ENCODE data around the gene MED25. TPM values are rescaled to one million over a fixed set of nuclear protein-coding genes. Genes with fewer than 3 reads are reported as not detected.

Gene MED25
- total RNA-seq, 1 donor from 2014 or later, result 25.0 TPM

- Histone ChIP-seq H3K27me3 (no peaks in the 10 kb centered on the region), H3K4me1 (peaks cover 23% of the 10 kb centered on the region), H3K27ac (no peak overlapping the region), H3K4me3 (no peak overlapping the region), H3K36me3 (peaks cover 0 to 62% of the 10 kb centered on the region in 2 donors), H3K9me3 (no peaks in the 10 kb centered on the region)
- intact Hi-C loops (cut with DNase I), result loop anchor here (10.0 kb wide), 1 partner anchor 104 kb away; no protein-coding TSS in a partner anchor
- no peak for TF ChIP-seq POLR2AphosphoS5 (IDR thresholded peaks at IDR 0.05; ENCODE audit: insufficient read depth in 1 of 2, low read depth in 1 of 2)
- no peak for TF ChIP-seq CTCF (IDR thresholded peaks at IDR 0.05)
- no peak for TF ChIP-seq POLR2A (IDR thresholded peaks at IDR 0.05)
- DNase-seq (ENCODE audit: extremely low spot score in 2 of 2), result no peak
Observed at GRCh38 chr19:49858088-49858985, 40.2 kb downstream of the MED25 start.

DNA sequence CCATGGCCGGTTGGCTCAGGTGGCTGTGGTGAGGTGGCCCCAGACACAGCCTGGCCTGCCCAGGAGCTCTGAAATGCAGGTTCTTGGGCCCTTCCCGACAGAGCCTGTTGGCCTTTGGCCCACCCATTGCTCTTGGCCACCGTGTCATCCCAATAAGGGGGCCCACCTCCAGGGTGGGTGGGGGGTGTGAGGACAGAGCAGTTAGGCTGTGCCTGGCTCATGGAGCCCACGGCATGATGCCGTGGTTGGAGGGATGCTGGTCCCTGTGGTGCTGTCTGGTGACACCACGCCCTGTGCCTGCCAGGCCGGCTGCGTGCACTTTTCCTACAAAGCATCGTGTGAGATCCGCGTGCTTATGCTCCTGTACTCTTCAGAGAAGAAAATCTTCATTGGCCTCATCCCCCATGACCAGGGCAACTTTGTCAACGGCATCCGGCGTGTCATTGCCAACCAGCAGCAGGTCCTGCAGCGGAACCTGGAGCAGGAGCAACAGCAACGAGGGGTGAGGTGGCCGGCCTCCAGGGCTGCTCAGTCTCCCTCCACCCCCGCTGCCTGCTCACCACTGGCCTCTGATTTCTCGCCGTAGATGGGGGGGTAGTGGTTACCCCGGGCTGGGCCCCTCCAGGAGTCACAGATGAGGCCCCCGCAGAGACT is 41.7 kb downstream of the MED25 start:
- DNase-seq (ENCODE audit: extremely low spot score in 2 of 2), result no peak
- intact Hi-C loops (cut with DNase I), result loop anchor here (5.0 to 10.0 kb wide), 2 partner anchors 43 to 105 kb away; partner anchors contain the start of gene MED25
- H3K27me3 ChIP-seq, result no peaks in the 10 kb centered on the region
- H3K27ac ChIP-seq, result no peak overlapping the region
- no peak overlapping the region for H3K4me3 ChIP-seq
- peaks cover 0 to 69% of the 10 kb centered on the region in 2 donors for H3K36me3 ChIP-seq
- no peaks in the 10 kb centered on the region for H3K9me3 ChIP-seq
- TF ChIP-seq POLR2AphosphoS5 (IDR thresholded peaks at IDR 0.05; ENCODE audit: insufficient read depth in 1 of 2, low read depth in 1 of 2), result no peak
- no peak for TF ChIP-seq POLR2A (IDR thresholded peaks at IDR 0.05)
- no peak for TF ChIP-seq CTCF (IDR thresholded peaks at IDR 0.05)
- peaks cover 10% of the 10 kb centered on the region for H3K4me1 ChIP-seq

GRCh38 chr19:49860336-49861102 is 42.4 kb downstream of the MED25 start:
- intact Hi-C loops (cut with DNase I), result loop anchor here (5.0 kb wide), 1 partner anchor 43 kb away; the partner anchor contains the start of gene MED25
- H3K4me3 ChIP-seq, result no peak overlapping the region
- peaks cover 17% of the 10 kb centered on the region for H3K4me1 ChIP-seq
- no peaks in the 10 kb centered on the region for H3K27me3 ChIP-seq
- no peak for DNase-seq (ENCODE audit: extremely low spot score in 2 of 2)
- no peak for TF ChIP-seq CTCF (IDR thresholded peaks at IDR 0.05)
- no peak for TF ChIP-seq POLR2A (IDR thresholded peaks at IDR 0.05)
- TF ChIP-seq POLR2AphosphoS5 (IDR thresholded peaks at IDR 0.05; ENCODE audit: insufficient read depth in 1 of 2, low read depth in 1 of 2), result no peak
- no peaks in the 10 kb centered on the region for H3K9me3 ChIP-seq
- peak overlapping the region; percentile 40 for H3K27ac ChIP-seq
- H3K36me3 ChIP-seq, result peaks cover 0 to 62% of the 10 kb centered on the region in 2 donors

- Histone ChIP-seq H3K4me1 (peaks cover 23% of the 10 kb centered on the region), H3K36me3 (peaks cover 0 to 56% of the 10 kb centered on the region in 2 donors), H3K4me3 (no peak overlapping the region), H3K9me3 (no peaks in the 10 kb centered on the region), H3K27ac (peak overlapping the region; percentile 40), H3K27me3 (no peaks in the 10 kb centered on the region)
- intact Hi-C loops (cut with DNase I), result loop anchor here (5.0 kb wide), 1 partner anchor 44 kb away; the partner anchor contains the start of gene MED25
- no peak for DNase-seq (ENCODE audit: extremely low spot score in 2 of 2)
- TF ChIP-seq CTCF (IDR thresholded peaks at IDR 0.05) (no peak), POLR2AphosphoS5 (IDR thresholded peaks at IDR 0.05; ENCODE audit: insufficient read depth in 1 of 2, low read depth in 1 of 2) (no peak), POLR2A (IDR thresholded peaks at IDR 0.05) (no peak)
Observed at GRCh38 chr19:49861107-49861506, 43.0 kb downstream of the MED25 start.

Data from vagina (tissue), 2 donors.